Urinary bladder (tissue), 4 donors: ENCODE data around the gene PCBD1. TPM values are rescaled to one million over a fixed set of nuclear protein-coding genes. Genes with fewer than 3 reads are reported as not detected.

ENCODE experiments used
- DNase-seq: peaks from one replicate; pipeline ENCODE4 v3.0.0-alpha.2; 2015; ENCODE audit errors: extremely low spot score
- H3K27ac ChIP-seq: one replicate; pipeline ENCODE4 v1.5.1; 2013; ENCODE audit warnings: low read depth, mild to moderate bottlenecking, moderate library complexity
- H3K36me3 ChIP-seq: one replicate; pipeline ENCODE4 v1.6.1; 2013; ENCODE audit warnings: mild to moderate bottlenecking, moderate library complexity; ENCODE audit not compliant: insufficient read depth
- H3K4me1 ChIP-seq: one replicate; pipeline ENCODE4 v1.6.1; 2013; ENCODE audit warnings: mild to moderate bottlenecking, moderate library complexity; ENCODE audit not compliant: insufficient read depth
- H3K4me3 ChIP-seq: one replicate; pipeline ENCODE4 v1.5.1; 2013; ENCODE audit warnings: low read depth, low read length
- WGBS: extraction: QIAGEN DNeasy Blood & Tissue Kit; methylation state at CpG from one replicate; pipeline ENCODE4 v1.1.7; 2013; 5-methylcytosine and 5-hydroxymethylcytosine counted together
- polyA plus RNA-seq: library from polyadenylated mRNA; stranded (reverse); fragments of 200-250 nt; gene quantifications from one replicate; pipeline ENCODE4 v1.2.3, GENCODE V29; 2013
- total RNA-seq: library from RNA; depleted of rRNA; stranded (reverse); fragments of >200 nt; gene quantifications from one replicate; pipeline ENCODE4 v1.2.3, GENCODE V29; 2014
- donor health status: healthy with polysubstance abuse.
- donor health status: healthy.

PCBD1 gene
- total RNA-seq: 25.6 TPM
- 95.0 TPM for polyA plus RNA-seq

GRCh38 chr10:70887804-70888800 is at the start of gene PCBD1:
Gene PCBD1 (minus strand): TSS chr10:70888565. CDS start chr10:70888533, 32 bp downstream.
- Histone ChIP-seq H3K4me3 (peak within 1 kb of the TSS; percentile 69), H3K27ac (peak within 1 kb of the TSS; percentile 95), H3K4me1 (no peaks in the 10 kb centered on the region), H3K36me3 (no peaks in the 10 kb centered on the region)
- under 1% methylated on average over 85 of the region's 85 CpGs for WGBS
- peak; percentile 43 for DNase-seq

GRCh38 chr10:70937661-70938060 is 49.3 kb upstream of the PCBD1 start:
- H3K4me1 ChIP-seq: no peaks in the 10 kb centered on the region
- no peaks in the 10 kb centered on the region for H3K36me3 ChIP-seq
- DNase-seq: no peak
- no peak overlapping the region for H3K27ac ChIP-seq
- 89% methylated on average over 7 of the region's 7 CpGs for WGBS
- H3K4me3 ChIP-seq: no peak overlapping the region

- H3K27ac ChIP-seq: no peak overlapping the region
- WGBS: 69% methylated on average over 6 of the region's 6 CpGs
- no peaks in the 10 kb centered on the region for H3K36me3 ChIP-seq
- no peaks in the 10 kb centered on the region for H3K4me1 ChIP-seq
- H3K4me3 ChIP-seq: no peak overlapping the region
- no peak for DNase-seq
Measured at GRCh38 chr10:70936111-70936510, 47.7 kb upstream of the PCBD1 start.

- Histone ChIP-seq H3K4me3 (no peak overlapping the region), H3K27ac (no peak overlapping the region), H3K36me3 (no peaks in the 10 kb centered on the region), H3K4me1 (no peaks in the 10 kb centered on the region)
- DNase-seq: no peak
- 88% methylated on average over 10 of the region's 10 CpGs for WGBS
Measured at GRCh38 chr10:70935631-70936030, 47.3 kb upstream of the PCBD1 start.

GRCh38 chr10:70935125-70935625 is 46.8 kb upstream of the PCBD1 start:
- no peak for DNase-seq
- H3K36me3 ChIP-seq: no peaks in the 10 kb centered on the region
- WGBS: 92% methylated on average over 11 of the region's 11 CpGs
- H3K4me3 ChIP-seq: no peak overlapping the region
- H3K27ac ChIP-seq: no peak overlapping the region
- no peaks in the 10 kb centered on the region for H3K4me1 ChIP-seq

GRCh38 chr10:70934701-70935100 is 46.3 kb upstream of the PCBD1 start:
- H3K4me3 ChIP-seq: no peak overlapping the region
- WGBS: 96% methylated on average over 1 of the region's 1 CpG
- H3K4me1 ChIP-seq: no peaks in the 10 kb centered on the region
- DNase-seq: no peak
- H3K27ac ChIP-seq: no peak overlapping the region
- no peaks in the 10 kb centered on the region for H3K36me3 ChIP-seq

GRCh38 chr10:70932392-70933196 is 44.2 kb upstream of the PCBD1 start:
- Histone ChIP-seq H3K4me3 (no peak overlapping the region), H3K36me3 (no peaks in the 10 kb centered on the region), H3K27ac (no peak overlapping the region), H3K4me1 (no peaks in the 10 kb centered on the region)
- WGBS: 22% methylated on average over 9 of the region's 9 CpGs
- peak; percentile 83 for DNase-seq

GRCh38 chr10:70931168-70931815 is 42.9 kb upstream of the PCBD1 start:
- H3K4me3 ChIP-seq: no peak overlapping the region
- WGBS: 78% methylated on average over 15 of the region's 15 CpGs
- no peaks in the 10 kb centered on the region for H3K36me3 ChIP-seq
- no peaks in the 10 kb centered on the region for H3K4me1 ChIP-seq
- no peak overlapping the region for H3K27ac ChIP-seq
- DNase-seq: no peak

- DNase-seq: no peak
- 67% methylated on average over 17 of the region's 17 CpGs for WGBS
- no peak overlapping the region for H3K27ac ChIP-seq
Measured at GRCh38 chr10:70930263-70931000, 42.1 kb upstream of the PCBD1 start.

GRCh38 chr10:70928140-70928539 is 39.8 kb upstream of the PCBD1 start:
- WGBS: 86% methylated on average over 8 of the region's 8 CpGs
- Histone ChIP-seq H3K36me3 (no peaks in the 10 kb centered on the region), H3K4me1 (no peaks in the 10 kb centered on the region), H3K4me3 (no peak overlapping the region), H3K27ac (no peak overlapping the region)
- no peak for DNase-seq

More at GRCh38 chr10:70930263-70931000, 42.1 kb upstream of the PCBD1 start:
- no peaks in the 10 kb centered on the region for H3K36me3 ChIP-seq
- no peak overlapping the region for H3K4me3 ChIP-seq
- no peaks in the 10 kb centered on the region for H3K4me1 ChIP-seq

GRCh38 chr10:70927189-70927943 is 39.0 kb upstream of the PCBD1 start:
- WGBS: 68% methylated on average over 13 of the region's 13 CpGs
- H3K4me1 ChIP-seq: no peaks in the 10 kb centered on the region
- no peak overlapping the region for H3K27ac ChIP-seq
- H3K4me3 ChIP-seq: no peak overlapping the region
- no peak for DNase-seq
- no peaks in the 10 kb centered on the region for H3K36me3 ChIP-seq
